Hematopoietic multipotent progenitor cell treated with erythropoietin and hydrocortisone succinate and interleukin-3 and kit ligand, for 15 days (in vitro differentiated cells): ENCODE measurements around the gene APH1B.

Experiments
- DNase-seq: peaks from one replicate; pipeline ENCODE4 v3.0.0-alpha.2; 2015; ENCODE audit warnings: low spot score

APH1B gene

GRCh38 chr15:63353887-63354286 lies 76.5 kb downstream of the APH1B start:
- DNase-seq: no peak

GRCh38 chr15:63354821-63355650 lies 77.6 kb downstream of the APH1B start:
- no peak for DNase-seq

- DNase-seq: no peak
Measured at GRCh38 chr15:63357061-63357460, 79.7 kb downstream of the APH1B start.

- no peak for DNase-seq
Measured at GRCh38 chr15:63357731-63358130, 80.3 kb downstream of the APH1B start.

- DNase-seq: no peak
Measured at GRCh38 chr15:63358241-63359029, 81.0 kb downstream of the APH1B start.
